Stimulated activated effector memory CD8-positive, alpha-beta T cell treated with anti-CD3 and anti-CD28 coated beads, Interleukin-12 subunit alpha, Interleukin-12 subunit beta, amount 100 ng/mL, for 72 hours (primary cell): ENCODE measurements around the gene HPCAL1.
A peak's percentile ranks its signal among the peaks of the same experiment; 100 is the strongest.

ENCODE experiments used
- ATAC-seq: fragments of 150-1000 bp; cut with Tn5 transposase; 2 replicates; pipeline ENCODE4 v1.10.0; 2021
- DNase-seq, 2 donors: peaks; one replicate each; pipeline ENCODE4 v3.0.0; 2021 to 2022; ENCODE audit warnings: low spot score in 2 of 2
- H3K27ac Mint-ChIP-seq: one replicate; pipeline ENCODE4 v1.8.0; 2022; ENCODE audit warnings: mild to moderate bottlenecking, mixed read lengths
- H3K36me3 Mint-ChIP-seq: one replicate; pipeline ENCODE4 v1.8.0; 2022; ENCODE audit warnings: mild to moderate bottlenecking, mixed read lengths
- H3K4me1 Mint-ChIP-seq: one replicate; pipeline ENCODE4 v1.8.0; 2022; ENCODE audit warnings: mixed read lengths
- H3K4me3 Mint-ChIP-seq: one replicate; pipeline ENCODE4 v1.8.0; 2022; ENCODE audit warnings: mild to moderate bottlenecking, mixed read lengths
- H3K9me3 Mint-ChIP-seq: one replicate; pipeline ENCODE4 v1.8.0; 2022; ENCODE audit warnings: mixed read lengths

The HPCAL1 gene

DNA sequence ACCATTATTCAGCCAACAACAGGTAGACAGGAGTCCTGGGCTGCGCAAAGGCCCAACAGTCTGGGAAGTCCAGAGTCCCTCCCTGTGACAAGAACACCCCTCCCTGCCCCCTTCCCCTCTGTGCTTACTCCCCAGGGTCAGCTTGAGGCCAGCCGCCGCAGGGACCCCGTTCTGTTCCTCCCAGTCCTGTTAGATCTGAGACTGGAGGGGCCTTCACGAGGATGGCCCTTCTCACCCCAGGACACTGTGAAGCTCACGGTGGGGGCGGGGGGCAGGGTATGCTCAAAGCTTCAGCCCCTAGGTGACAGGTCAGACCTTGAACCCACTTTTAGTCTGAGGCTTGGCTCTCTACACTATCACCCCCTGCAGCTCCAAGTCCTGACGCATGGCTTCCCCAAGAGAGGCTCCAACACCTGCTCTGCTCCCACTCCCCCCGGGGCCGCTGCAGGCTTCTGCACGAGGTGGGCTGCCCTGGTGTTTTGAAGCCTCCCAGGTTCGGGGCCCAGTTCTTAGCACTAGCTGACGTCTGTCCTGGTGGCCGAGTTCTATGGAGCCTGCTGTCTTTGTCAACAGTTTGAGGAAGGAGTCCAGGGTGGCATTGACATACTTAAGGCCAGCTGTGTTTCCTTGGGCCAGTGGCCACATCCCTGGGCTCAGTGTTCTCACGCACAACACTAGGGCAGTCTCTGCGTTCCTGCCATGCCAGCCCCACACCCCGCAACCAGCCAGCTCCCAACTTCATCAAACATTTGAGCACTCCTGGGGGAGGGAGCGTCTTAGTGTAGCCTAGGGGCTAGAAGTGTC, 37.2 kb upstream of the HPCAL1 start:
- no peaks in the 10 kb centered on the region for H3K4me1 Mint-ChIP-seq
- no peaks in the 10 kb centered on the region for H3K36me3 Mint-ChIP-seq
- no peak for ATAC-seq
- H3K4me3 Mint-ChIP-seq = no peak overlapping the region
- DNase-seq = no peak
- no peak overlapping the region for H3K27ac Mint-ChIP-seq
- no peaks in the 10 kb centered on the region for H3K9me3 Mint-ChIP-seq

DNA sequence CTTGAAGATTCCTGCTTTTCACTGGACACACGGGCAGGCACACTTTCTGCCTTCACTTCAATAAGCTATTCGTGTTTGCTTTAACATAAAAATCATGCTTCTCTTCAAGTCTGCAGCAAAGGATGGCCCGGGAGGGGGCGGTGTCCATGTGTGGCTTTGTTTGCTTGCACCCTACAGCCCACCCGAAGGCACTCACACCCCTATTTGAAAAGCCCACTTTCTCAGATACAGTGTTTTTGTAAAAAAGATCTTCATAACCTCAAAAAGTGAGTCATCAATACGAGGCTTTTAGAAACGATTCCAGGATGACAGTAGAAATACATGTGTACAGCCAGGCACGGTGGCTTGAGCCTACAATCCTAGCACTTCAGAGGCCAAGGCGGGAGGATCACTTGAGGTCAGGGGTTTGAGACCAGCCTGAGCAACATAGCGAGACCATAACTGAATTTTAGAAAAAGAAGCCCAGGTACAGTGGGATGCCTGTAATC, 36.5 kb upstream of the HPCAL1 start:
- ATAC-seq (no peak), DNase-seq (no peak)
- no peak overlapping the region for H3K4me3 Mint-ChIP-seq
- H3K36me3 Mint-ChIP-seq = no peaks in the 10 kb centered on the region
- H3K27ac Mint-ChIP-seq = no peak overlapping the region
- H3K9me3 Mint-ChIP-seq = no peaks in the 10 kb centered on the region
- H3K4me1 Mint-ChIP-seq = no peaks in the 10 kb centered on the region

DNA sequence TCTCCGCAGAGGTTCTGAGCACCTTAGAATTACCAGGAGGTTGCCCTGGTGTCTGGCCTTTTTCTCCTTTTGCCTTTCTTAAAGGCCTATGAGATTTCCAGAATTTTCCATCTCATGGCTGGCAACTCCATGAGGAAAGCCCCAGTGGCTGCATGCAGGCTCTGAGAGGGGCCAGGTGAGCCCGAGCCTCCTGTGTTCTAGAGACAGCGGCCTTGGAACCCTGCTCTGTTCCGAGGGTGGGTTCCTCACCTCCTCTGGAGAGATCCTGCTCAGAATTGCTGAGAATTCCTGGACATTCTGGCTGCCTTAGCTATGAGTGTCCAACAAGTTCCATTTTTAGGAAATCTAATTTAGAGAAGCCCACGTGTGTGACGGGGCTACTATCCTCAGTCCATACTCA, 35.7 kb upstream of the HPCAL1 start:
- DNase-seq = no peak
- no peaks in the 10 kb centered on the region for H3K4me1 Mint-ChIP-seq
- ATAC-seq = no peak
- H3K4me3 Mint-ChIP-seq = no peak overlapping the region
- H3K36me3 Mint-ChIP-seq = no peaks in the 10 kb centered on the region
- no peak overlapping the region for H3K27ac Mint-ChIP-seq
- no peaks in the 10 kb centered on the region for H3K9me3 Mint-ChIP-seq

DNA sequence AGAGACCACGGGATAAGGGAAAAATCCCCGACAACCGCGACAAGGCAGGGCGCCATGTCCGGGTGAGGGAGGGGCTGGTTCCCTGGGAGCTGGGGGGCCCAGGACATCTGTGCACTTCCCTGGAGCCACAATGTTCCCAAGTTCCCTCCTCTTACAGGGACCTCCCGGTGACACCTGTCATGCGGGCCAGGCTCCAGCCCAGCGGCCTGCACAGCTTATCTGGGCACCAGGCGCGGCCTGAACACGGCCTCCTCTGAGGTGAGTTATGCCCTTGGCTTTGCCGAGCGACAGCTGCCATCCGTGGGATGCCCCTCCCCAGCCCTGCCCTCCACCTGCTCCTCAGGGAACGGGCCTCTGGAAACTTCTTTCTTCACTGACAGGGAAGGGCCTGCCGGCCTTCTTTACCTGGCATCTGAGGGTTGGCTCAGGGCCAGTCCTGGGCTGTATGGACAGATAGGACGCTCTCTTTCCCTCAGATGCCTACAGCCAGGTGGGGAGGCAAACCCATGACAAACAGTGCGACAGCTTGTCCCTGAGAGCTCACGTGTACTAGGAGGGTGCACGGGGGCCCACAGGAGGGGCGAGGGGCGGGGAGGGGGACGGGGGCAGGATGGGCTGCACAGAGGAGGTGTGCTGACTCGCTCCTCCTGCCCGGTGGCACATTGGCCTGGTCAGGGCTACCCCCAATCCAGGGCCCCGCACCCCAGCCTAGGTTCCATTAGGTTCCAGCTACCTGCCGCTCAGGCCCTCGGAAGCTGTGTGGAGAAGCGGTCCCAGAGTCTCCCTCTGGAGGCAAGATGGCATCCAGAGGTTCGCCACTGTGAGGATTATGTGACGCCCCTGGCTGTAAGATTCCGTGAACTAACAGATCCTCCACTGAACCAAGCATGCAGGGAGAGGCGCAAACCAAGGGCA, 34.9 kb upstream of the HPCAL1 start:
- H3K36me3 Mint-ChIP-seq = no peaks in the 10 kb centered on the region
- ATAC-seq (no peak), DNase-seq (no peak)
- H3K4me1 Mint-ChIP-seq = no peaks in the 10 kb centered on the region
- H3K4me3 Mint-ChIP-seq = no peak overlapping the region
- no peaks in the 10 kb centered on the region for H3K9me3 Mint-ChIP-seq
- no peak overlapping the region for H3K27ac Mint-ChIP-seq

DNA sequence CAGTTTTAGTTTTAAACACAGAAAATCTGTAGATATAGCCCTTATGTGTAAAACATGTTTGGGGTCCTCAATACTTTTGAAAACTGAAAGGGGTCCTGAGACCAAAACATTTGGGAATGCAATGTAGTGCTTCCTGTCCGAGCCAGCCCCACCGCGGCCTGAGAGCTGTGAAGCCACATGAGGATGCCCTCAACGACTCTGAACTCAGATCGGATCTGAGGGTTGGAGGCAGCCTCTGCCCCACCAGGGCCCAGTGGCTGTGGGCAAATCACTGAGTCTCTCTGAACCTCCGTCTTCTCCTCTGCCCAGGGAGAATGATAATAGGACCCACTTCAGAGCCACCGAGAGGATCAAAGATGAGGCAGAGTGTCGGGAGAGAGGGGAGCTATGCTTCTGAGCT, 33.4 kb upstream of the HPCAL1 start:
- no peak overlapping the region for H3K27ac Mint-ChIP-seq
- ATAC-seq = no peak
- H3K9me3 Mint-ChIP-seq = no peaks in the 10 kb centered on the region
- DNase-seq = no peak
- H3K36me3 Mint-ChIP-seq = no peaks in the 10 kb centered on the region
- no peaks in the 10 kb centered on the region for H3K4me1 Mint-ChIP-seq
- no peak overlapping the region for H3K4me3 Mint-ChIP-seq

DNA sequence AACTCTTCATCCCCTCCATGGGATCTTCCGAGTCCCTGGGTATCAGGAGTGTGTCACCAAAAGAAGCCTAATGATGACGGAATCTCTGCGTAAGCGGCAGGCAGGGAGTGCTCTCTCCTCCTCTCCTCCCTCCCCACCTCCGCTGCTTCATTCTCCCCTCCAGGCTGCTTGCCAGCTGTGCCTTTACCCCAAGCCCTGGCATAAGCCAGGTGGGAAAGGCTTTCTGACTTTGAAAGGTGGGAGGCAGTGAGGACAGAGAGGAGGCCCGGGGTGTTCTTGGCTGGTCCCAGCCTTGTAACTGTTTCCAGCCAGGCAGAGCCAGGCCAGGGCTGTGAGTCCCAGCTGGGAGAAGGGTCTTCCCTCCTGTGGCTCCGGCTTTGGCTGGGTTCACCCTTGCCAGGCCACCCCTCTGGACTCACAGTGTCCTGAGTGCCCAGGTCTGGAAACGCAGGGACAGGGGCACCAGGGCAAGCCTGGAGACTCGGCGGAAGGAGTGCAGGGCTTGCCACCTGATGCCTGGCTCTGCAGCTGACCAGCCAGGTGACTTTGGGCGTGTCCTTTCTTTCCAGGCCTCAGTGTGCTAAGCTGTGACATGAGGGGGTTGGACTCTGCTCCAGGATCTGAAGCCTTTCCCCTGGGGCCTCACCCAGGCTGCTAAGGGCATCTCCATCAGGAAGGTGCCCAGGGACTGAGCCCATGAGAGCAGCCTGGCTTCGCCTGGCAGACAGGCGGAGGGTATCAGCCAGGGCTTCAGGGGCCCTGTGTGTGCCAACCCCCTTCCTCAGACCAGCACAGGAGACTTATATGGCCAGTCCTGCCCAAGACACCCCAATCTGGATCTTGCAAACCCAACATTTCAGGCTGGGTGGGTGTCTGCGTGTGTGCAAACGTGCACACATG, 32.7 kb upstream of the HPCAL1 start:
- no peaks in the 10 kb centered on the region for H3K36me3 Mint-ChIP-seq

DNA sequence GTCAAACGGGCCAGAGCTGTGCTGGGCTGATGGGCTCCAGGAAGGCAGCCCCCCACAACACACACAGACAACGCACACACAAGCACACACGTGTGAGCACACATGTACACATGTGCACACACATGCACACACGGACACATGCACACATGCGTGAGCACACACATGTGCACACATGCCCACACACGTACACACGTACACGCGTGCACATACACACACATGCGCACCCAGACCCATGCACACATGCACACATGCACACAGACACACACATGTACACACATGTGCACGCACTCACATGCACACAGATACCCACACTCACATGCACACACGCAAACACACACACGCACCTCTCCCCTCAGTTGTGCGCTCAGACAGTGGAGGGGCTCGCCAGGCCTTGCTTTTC, 31.2 kb upstream of the HPCAL1 start:
- ATAC-seq = no peak
- Mint-ChIP-seq H3K36me3 (no peaks in the 10 kb centered on the region), H3K4me1 (no peaks in the 10 kb centered on the region), H3K27ac (no peak overlapping the region), H3K9me3 (no peaks in the 10 kb centered on the region), H3K4me3 (no peak overlapping the region)
- DNase-seq = no peak

More for the DNA sequence above, 32.7 kb upstream of the HPCAL1 start:
- H3K4me1 Mint-ChIP-seq = no peaks in the 10 kb centered on the region
- H3K4me3 Mint-ChIP-seq = no peak overlapping the region
- peak; percentile 6 for ATAC-seq
- DNase-seq = no peak
- H3K27ac Mint-ChIP-seq = no peak overlapping the region
- H3K9me3 Mint-ChIP-seq = no peaks in the 10 kb centered on the region

DNA sequence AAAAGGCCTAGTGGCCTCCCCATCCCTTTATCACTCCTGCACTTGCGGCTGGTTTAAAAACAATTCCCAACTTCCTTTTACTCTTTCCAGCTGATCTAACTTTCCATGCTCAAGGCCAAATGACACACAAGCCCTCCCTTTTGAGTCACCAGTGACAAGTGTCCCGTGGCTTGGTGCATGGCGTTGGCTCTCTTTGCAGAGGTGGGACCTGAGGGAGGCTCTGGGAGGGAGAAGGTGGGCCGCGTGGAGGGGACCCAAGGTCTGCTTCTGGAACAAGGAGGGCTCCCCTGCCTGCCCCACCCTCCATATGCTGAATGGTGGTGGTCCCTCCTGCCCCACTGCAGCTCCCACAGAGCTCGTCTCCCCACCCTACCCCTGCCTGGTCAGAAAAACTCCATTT, 30.8 kb upstream of the HPCAL1 start:
- Mint-ChIP-seq H3K4me1 (peaks cover 4% of the 10 kb centered on the region), H3K9me3 (no peaks in the 10 kb centered on the region), H3K36me3 (no peaks in the 10 kb centered on the region), H3K27ac (no peak overlapping the region), H3K4me3 (no peak overlapping the region)
- DNase-seq = no peak
- no peak for ATAC-seq

DNA sequence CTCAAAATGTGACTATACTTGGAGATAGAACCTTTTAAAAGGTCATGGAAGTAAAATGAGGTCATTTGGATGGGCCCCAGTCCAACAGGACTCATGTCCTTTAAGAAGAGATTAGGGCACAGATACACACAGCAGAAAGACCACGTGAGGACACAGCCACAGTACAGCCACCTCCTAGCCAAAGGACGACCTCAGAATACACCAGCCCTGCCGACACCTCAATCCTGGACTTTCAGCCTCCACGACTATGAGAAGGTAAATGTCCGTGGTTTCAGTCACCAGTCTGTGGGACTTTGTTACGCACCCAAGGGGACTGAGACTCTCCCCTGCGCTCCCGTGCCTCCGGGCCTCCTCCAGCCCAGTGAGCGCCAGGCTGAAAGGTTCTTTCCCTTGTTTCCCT, 30.2 kb upstream of the HPCAL1 start:
- no peak overlapping the region for H3K4me3 Mint-ChIP-seq
- no peaks in the 10 kb centered on the region for H3K9me3 Mint-ChIP-seq
- H3K4me1 Mint-ChIP-seq = peaks cover 9% of the 10 kb centered on the region
- no peak overlapping the region for H3K27ac Mint-ChIP-seq
- no peak for DNase-seq
- H3K36me3 Mint-ChIP-seq = no peaks in the 10 kb centered on the region
- no peak for ATAC-seq

DNA sequence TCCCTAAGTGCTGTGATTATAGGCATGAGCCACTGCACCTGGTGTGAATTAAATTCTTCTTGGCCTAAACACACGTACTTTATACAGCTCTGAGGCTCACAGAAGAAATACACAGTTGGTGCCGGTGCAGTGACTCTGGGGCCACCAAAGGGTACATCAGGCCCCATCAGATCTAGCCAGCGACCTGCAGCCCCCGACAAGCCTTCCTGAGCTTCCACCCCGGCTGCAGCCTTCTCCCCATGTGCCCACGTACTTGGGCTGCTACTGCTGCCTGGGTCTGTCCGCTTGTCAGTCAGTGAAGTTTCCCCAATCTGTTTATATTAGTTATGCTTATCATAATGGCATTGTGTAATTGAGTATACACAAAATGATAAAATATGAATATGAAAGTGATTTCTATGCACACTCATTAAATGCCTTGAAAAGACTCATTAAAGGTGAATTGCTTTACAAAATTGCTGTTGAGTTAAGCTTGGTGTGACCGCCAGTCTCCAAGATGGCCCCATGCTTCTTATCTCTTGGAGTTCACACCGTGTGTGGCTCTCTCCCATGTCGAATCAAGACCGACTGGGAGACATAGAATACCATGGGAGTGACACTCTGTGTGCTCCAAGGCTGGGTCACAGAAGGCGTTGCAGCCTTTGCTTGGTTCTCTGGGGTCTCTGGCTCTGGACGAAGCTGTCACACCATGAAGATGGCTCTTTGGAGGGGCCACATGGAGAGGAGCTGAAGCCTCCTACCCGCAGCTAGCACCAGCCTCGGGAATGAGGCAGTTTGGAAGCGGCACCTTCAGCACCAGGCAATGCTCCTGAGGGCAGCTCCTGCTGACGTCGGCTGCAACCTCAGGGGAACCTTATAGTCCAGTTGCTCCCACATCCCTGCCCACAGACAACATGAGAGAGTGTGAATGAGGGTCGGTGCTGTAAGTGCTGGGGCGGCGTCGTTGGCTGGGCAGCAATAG, 29.2 kb upstream of the HPCAL1 start:
- Mint-ChIP-seq H3K27ac (peak overlapping the region; percentile 21), H3K9me3 (no peaks in the 10 kb centered on the region), H3K36me3 (peaks cover 1% of the 10 kb centered on the region), H3K4me1 (peaks cover 20% of the 10 kb centered on the region), H3K4me3 (no peak overlapping the region)
- no peak for ATAC-seq
- DNase-seq = no peak

DNA sequence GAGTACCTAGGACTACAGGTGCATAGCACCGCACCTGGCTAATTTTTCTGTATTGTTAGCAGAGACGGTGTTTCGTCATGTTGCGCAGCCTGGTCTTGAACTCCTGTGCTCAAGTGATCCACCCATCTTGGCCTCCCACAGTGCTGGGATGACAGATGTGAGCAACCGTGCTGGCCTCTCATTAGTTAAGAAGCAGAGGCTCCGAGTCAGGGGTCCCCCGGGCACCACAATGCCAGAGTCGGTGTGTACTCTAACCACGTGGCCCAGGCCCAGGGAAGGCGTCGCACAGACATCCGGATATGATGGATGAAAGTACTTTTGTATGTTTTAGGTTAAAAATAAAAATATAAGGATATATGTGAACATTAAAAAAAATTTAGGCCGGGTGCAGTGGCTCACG, 28.3 kb upstream of the HPCAL1 start:
- Mint-ChIP-seq H3K9me3 (no peaks in the 10 kb centered on the region), H3K4me3 (no peak overlapping the region), H3K27ac (no peak overlapping the region), H3K36me3 (peaks cover 6% of the 10 kb centered on the region), H3K4me1 (peaks cover 28% of the 10 kb centered on the region)
- DNase-seq (no peak), ATAC-seq (no peak)

DNA sequence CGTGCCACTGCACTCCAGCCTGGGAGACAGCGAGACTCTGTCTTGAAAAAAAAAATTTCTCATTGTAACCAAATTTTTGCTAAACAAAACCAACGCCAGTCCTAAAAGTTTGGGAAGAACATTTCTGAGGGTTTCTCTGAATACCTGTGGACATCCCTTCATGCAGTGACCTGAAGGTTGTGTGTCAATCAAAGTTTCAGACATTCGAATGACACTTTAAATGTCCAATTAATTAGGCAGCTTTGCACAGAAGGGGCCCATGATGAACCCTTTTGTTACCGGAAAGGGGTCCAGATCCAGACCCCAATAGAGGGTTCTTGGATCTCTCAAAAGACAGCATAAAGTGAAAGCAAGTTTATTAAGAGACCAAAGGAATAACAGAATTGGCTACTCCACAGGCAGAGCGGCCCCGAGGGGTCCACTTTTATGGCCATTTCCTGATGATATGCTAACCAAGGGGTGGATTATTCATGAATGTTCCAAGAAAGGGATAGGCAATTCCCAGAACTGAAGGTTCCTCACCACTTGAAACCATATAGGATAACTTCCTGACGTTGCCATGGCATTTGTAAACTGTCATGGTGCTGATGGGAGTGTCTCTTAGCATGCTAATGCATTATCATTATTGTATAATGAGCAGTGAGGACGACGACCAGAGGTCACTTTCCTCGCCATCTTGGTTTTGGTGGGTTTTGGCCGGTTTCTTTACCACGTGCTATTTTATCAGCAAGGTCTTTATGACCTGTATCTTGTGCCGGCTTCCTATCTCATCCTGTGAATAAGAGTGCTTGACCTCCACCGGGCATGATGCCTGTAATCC, 27.5 kb upstream of the HPCAL1 start:
- Mint-ChIP-seq H3K36me3 (peaks cover 6% of the 10 kb centered on the region), H3K4me1 (peaks cover 28% of the 10 kb centered on the region), H3K9me3 (no peaks in the 10 kb centered on the region), H3K4me3 (no peak overlapping the region), H3K27ac (no peak overlapping the region)
- no peak for DNase-seq
- no peak for ATAC-seq

DNA sequence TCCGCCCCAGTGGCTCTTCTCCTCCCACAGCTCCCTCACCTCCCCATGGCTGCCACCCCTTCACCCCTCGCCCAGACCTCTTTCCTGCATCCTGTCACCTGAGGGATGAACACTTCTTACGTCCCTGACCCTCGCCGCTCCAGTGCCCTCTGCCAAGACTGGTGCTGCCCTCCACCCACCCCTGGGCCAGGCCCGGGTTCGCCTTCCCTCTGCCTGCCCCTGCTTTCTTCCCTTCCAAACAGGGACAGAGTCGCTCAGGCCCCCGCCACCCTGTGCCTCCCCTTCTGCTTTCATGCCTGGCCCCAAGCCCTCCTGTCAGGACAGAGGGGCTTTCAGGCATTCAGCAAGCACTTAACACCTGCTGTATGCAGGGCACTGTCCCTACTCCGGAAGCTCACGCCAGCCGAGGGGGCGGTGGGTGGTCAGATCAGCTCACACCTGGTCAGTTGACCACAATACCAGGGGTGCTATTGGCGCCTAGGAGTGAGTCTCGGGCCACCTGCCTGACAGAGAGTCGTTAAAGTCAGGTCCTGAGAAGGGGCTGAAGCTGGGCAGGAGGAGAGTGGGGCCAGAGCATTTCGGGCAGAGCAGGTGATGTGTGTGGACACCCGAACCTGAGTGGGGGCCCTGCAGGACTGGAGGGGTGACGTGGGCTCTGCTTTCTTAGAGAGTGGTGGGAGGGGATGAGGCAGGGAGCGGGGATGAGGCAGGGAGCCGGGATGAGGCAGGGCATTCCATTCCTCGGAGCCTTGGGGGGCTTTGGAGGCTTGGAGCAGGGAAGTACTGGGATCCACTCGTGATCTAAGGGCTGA, 26.0 kb upstream of the HPCAL1 start:
- Mint-ChIP-seq H3K27ac (peak overlapping the region; percentile 77), H3K4me3 (peak overlapping the region; percentile 10), H3K9me3 (no peaks in the 10 kb centered on the region), H3K4me1 (peaks cover 31% of the 10 kb centered on the region), H3K36me3 (peaks cover 6% of the 10 kb centered on the region)
- no peak for DNase-seq
- ATAC-seq = no peak
